NOMO-1 (cell line): ENCODE results near the gene BRAF.

ENCODE experiments used
- DNase-seq, 2 experiments: peaks; one replicate each; lab custom pipeline; 2025; ENCODE audit not compliant: unreplicated experiment in 2 of 2; lab: John Stamatoyannopoulos, UW

BRAF gene

GRCh38 chr7:140669352-140669751 is 255.4 kb downstream of the BRAF start:
- DNase-seq = peak in 1 of 2 experiments; percentile 19
